Calu3 (cell line): ENCODE data around the gene CHAT. TPM values are rescaled to one million over a fixed set of nuclear protein-coding genes. Genes with fewer than 3 reads are reported as not detected.

Experiments
- BruUV-seq: library from RNA; stranded (reverse); fragments of 400-500 nt; replicated peaks from 2 replicates; lab custom pipeline; 2021; lab: Mats Ljungman, UMichigan
- CTCF ChIA-PET: fragments of 300-600 bp; sonication (Branson Sonifier 250); formaldehyde crosslinking; loops from one replicate; lab custom pipeline; 2022; ENCODE audit warnings: antibody characterized with exemption; lab: Charles Lee
- DNase-seq: peaks from one replicate; pipeline ENCODE4 v3.0.0; 2022
- H3K27ac Mint-ChIP-seq: one replicate; pipeline ENCODE4 v1.8.0; 2022; ENCODE audit warnings: mixed read lengths; ENCODE audit not compliant: unreplicated experiment
- H3K27me3 Mint-ChIP-seq: one replicate; pipeline ENCODE4 v1.8.0; 2022; ENCODE audit warnings: mixed read lengths; ENCODE audit not compliant: unreplicated experiment
- H3K36me3 Mint-ChIP-seq: one replicate; pipeline ENCODE4 v1.8.0; 2022; ENCODE audit warnings: mild to moderate bottlenecking, moderate library complexity, mixed read lengths; ENCODE audit not compliant: insufficient read depth, unreplicated experiment
- H3K4me1 Mint-ChIP-seq: one replicate; pipeline ENCODE4 v1.8.0; 2022; ENCODE audit warnings: mild to moderate bottlenecking, low read depth, mixed read lengths; ENCODE audit not compliant: unreplicated experiment
- H3K4me3 Mint-ChIP-seq: one replicate; pipeline ENCODE4 v1.8.0; 2022; ENCODE audit warnings: mild to moderate bottlenecking, low read depth, moderate library complexity, mixed read lengths; ENCODE audit not compliant: unreplicated experiment
- H3K9me3 Mint-ChIP-seq: one replicate; pipeline ENCODE4 v1.8.0; 2022; ENCODE audit warnings: low read depth, mixed read lengths; ENCODE audit not compliant: unreplicated experiment
- intact Hi-C: fragments of 100-400 bp; cut with micrococcal nuclease; formaldehyde crosslinking; loops from one replicate; pipeline ENCODE4 v1.10.0; 2022; ENCODE audit not compliant: unreplicated experiment
- total RNA-seq: library from RNA; stranded (reverse); gene quantifications from 2 replicates; pipeline ENCODE4 v1.2.3, GENCODE V29; 2022
- TF ChIP-seq, protein P1 (sequence below): fragments of 200-600 bp; IDR thresholded peaks from one replicate; pipeline ENCODE4 v1.8.0; 2022; ENCODE audit warnings: antibody characterized with exemption; ENCODE audit not compliant: unreplicated experiment

Gene CHAT
- total RNA-seq, 1 experiment from 2014 or later: not detected

DNA sequence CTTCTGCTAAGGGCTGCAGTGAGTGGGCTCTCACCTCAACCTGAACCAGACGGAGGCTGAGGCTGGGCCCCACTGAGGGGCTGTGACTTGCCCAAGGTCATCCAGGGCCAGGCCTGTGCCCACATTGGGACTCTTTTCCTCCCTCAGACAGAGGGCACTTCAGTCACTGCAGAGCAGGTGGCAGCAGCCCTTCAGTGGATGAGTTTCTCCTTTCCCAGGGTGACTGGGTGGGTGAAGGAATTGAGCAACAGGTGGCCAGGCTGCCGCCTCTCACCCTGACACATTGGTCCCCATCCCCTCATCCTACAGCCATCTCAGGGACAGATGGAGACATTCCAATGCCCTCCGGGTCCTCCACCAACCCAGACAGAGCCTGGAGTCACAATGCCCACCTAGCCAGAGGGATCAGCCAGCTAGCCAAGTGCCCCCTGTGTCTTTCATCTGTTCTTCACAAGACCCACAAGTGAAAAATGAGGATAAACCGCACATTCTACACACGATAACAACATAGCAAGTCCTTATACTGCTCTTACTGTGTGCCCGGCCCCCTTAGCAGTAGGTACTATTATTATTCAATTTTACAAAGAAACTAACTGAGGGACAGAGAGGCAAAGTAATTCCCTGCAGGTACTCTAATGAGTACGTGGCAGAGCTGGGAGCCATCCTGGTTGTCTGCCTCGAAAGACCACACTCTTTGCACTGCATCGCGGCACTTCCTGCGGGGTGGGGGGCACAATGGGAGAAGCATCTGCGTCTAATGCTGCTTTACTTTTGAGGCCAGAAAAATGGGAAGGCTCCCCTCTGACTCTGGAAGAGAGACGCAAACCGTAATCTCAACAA lies 5.5 kb upstream of the CHAT start:
- no peaks in the 10 kb centered on the region for H3K4me1 Mint-ChIP-seq
- H3K27ac Mint-ChIP-seq: no peak overlapping the region
- no peaks in the 10 kb centered on the region for H3K36me3 Mint-ChIP-seq
- DNase-seq: no peak
- no peak overlapping the region for H3K4me3 Mint-ChIP-seq
- intact Hi-C loops: no loop called here
- TF ChIP-seq, protein P1, sequence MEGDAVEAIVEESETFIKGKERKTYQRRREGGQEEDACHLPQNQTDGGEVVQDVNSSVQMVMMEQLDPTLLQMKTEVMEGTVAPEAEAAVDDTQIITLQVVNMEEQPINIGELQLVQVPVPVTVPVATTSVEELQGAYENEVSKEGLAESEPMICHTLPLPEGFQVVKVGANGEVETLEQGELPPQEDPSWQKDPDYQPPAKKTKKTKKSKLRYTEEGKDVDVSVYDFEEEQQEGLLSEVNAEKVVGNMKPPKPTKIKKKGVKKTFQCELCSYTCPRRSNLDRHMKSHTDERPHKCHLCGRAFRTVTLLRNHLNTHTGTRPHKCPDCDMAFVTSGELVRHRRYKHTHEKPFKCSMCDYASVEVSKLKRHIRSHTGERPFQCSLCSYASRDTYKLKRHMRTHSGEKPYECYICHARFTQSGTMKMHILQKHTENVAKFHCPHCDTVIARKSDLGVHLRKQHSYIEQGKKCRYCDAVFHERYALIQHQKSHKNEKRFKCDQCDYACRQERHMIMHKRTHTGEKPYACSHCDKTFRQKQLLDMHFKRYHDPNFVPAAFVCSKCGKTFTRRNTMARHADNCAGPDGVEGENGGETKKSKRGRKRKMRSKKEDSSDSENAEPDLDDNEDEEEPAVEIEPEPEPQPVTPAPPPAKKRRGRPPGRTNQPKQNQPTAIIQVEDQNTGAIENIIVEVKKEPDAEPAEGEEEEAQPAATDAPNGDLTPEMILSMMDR: no peak
- H3K27me3 Mint-ChIP-seq: peaks cover 81% of the 10 kb centered on the region
- CTCF ChIA-PET: no interaction called here
- peaks cover 6% of the 10 kb centered on the region for H3K9me3 Mint-ChIP-seq
- no TSS peak for BruUV-seq

DNA sequence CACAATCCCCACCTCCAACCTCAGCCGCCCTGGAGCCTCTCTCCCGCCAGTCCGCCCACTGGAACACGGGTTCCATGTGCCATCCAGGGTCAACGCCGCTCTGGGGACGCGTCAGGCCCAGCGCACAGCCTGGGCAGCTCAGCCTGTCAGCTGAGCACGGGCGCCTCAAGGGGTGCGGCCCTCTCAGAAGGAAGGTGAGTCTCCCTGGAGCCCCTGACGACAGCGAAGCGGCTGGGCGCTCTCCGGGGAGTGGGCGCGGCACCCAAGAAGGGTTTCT lies 4.9 kb upstream of the CHAT start:
- H3K4me1 Mint-ChIP-seq: no peaks in the 10 kb centered on the region
- H3K4me3 Mint-ChIP-seq: no peak overlapping the region
- TF ChIP-seq, protein P1: no peak
- no peak overlapping the region for H3K27ac Mint-ChIP-seq
- no peaks in the 10 kb centered on the region for H3K36me3 Mint-ChIP-seq
- CTCF ChIA-PET: no interaction called here
- BruUV-seq: no TSS peak
- H3K27me3 Mint-ChIP-seq: peaks cover 81% of the 10 kb centered on the region
- no peak for DNase-seq
- peaks cover 6% of the 10 kb centered on the region for H3K9me3 Mint-ChIP-seq
- intact Hi-C loops: no loop called here

DNA sequence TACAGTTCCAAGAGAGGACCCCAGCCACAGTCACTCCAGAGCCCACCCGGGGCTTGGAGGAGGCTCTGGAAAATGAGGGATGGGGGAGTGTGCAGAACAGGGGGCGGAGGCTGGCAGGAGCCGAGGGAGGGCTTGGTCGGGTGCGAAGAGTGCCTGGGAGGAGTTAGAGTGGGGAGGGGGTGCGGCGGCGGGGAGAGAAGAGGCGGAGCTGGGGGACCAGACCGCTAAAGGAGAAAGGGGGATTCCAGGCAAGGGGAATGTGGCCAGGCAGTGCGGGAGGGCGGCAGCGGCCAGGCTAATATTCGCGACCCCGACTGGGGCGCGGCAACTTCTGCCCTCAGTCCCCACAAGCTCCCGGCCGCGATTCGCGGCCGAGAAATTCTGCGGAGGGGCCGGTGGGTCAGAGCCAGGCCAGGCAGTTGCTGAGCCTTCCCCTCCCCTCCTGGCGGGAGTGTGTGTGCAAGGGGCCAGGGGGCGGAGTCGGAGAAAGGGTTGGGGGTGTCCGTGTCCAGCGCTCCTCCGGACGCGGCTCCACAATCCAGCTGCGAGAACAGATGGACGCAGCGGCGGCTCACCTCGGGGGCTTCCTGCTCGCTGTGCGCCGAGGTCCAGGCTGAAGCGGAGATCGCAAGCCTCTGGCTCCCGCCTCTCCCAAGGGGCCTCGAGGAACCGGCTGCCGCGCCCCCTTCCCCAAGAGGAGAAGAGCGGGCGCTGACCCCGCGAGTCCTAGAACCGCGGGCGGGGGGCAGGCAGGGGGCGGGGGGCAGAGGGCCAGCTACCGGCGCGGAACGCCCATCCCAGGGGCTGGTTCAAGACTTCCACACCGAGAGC lies 4.3 kb upstream of the CHAT start:
- no peak overlapping the region for H3K27ac Mint-ChIP-seq
- no peaks in the 10 kb centered on the region for H3K4me1 Mint-ChIP-seq
- peaks cover 6% of the 10 kb centered on the region for H3K9me3 Mint-ChIP-seq
- TF ChIP-seq, protein P1: no peak
- DNase-seq: no peak
- no peak overlapping the region for H3K4me3 Mint-ChIP-seq
- no peaks in the 10 kb centered on the region for H3K36me3 Mint-ChIP-seq
- intact Hi-C loops: no loop called here
- H3K27me3 Mint-ChIP-seq: peaks cover 81% of the 10 kb centered on the region
- BruUV-seq: no TSS peak
- CTCF ChIA-PET: no interaction called here

DNA sequence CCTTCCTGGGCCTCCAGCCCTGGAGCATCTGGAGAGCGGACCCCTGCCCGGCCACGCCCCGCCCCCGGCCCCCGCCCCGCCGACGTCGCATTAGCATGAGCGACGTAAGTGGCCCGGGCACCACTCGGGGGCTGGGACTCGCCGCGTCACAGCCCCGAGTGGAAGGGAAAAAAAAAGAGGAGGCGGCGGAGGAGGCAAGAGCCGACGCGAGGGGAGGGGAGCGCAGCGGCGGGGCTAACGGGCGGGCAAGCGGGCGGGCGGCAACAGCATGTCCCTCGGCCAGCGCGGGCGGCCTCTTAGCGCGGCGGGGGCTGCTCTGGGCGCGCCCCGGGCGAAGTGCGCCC lies 3.8 kb upstream of the CHAT start, which contains the start of gene SLC18A3:
Gene SLC18A3 (plus strand): TSS at position 197 of the 344 bp plus-strand sequence. CDS start 431 bp downstream, outside the sequence.
- Mint-ChIP-seq H3K27me3 (peaks cover 81% of the 10 kb centered on the region), H3K27ac (no peak within 1 kb of the TSS), H3K4me1 (no peaks in the 10 kb centered on the region), H3K4me3 (no peak within 1 kb of the TSS), H3K36me3 (no peaks in the 10 kb centered on the region), H3K9me3 (peaks cover 6% of the 10 kb centered on the region)
- DNase-seq: no peak
- intact Hi-C loops: no loop called here
- TF ChIP-seq, protein P1: no peak
- CTCF ChIA-PET: no interaction called here
- no TSS peak for BruUV-seq
